Trophoblast cell (in vitro differentiated cells and primary cell): ENCODE data around the gene TEX44.

Source experiments
- DNase-seq, 2 donors: peaks; one replicate each; pipeline ENCODE4 v3.0.0-alpha.2; 2016
- H2AFZ ChIP-seq: 2 replicates; pipeline ENCODE4 v1.6.1; 2013; ENCODE audit warnings: low read length, moderate library complexity, mild to moderate bottlenecking; ENCODE audit not compliant: insufficient read depth, poor library complexity
- H2AK5ac ChIP-seq: 2 replicates; pipeline ENCODE4 v1.6.1; 2013; ENCODE audit warnings: mild to moderate bottlenecking, low read length
- H2BK120ac ChIP-seq: 2 replicates; pipeline ENCODE4 v1.6.1; 2013; ENCODE audit warnings: low read length, mild to moderate bottlenecking, moderate library complexity; ENCODE audit not compliant: insufficient read depth, poor library complexity
- H2BK12ac ChIP-seq: 2 replicates; pipeline ENCODE4 v1.6.1; 2013; ENCODE audit warnings: mild to moderate bottlenecking, low read length, moderate library complexity
- H2BK5ac ChIP-seq: 2 replicates; pipeline ENCODE4 v1.6.1; 2013; ENCODE audit warnings: low read length, low read depth, moderate library complexity, mild to moderate bottlenecking; ENCODE audit not compliant: poor library complexity
- H3K14ac ChIP-seq: 2 replicates; pipeline ENCODE4 v1.6.1; 2013; ENCODE audit warnings: mild to moderate bottlenecking, low read length
- H3K18ac ChIP-seq: 2 replicates; pipeline ENCODE4 v1.6.1; 2013; ENCODE audit warnings: mild to moderate bottlenecking, low read length
- H3K23ac ChIP-seq: 2 replicates; pipeline ENCODE4 v1.6.1; 2013; ENCODE audit warnings: low read length
- H3K27ac ChIP-seq: 2 replicates; pipeline ENCODE4 v1.5.1; 2013; ENCODE audit warnings: low read depth, mild to moderate bottlenecking, inconsistent platforms, low read length, moderate library complexity
- H3K27me3 ChIP-seq: 2 replicates; pipeline ENCODE4 v1.6.1; 2013; ENCODE audit warnings: inconsistent platforms, mild to moderate bottlenecking, low read length, moderate library complexity; ENCODE audit not compliant: insufficient read depth
- H3K36me3 ChIP-seq, 2 experiments: 1 replicate in 1 of 2; 2 replicates in 1 of 2; pipeline ENCODE4 v1.6.1; 2013; ENCODE audit warnings: low read length in 2 of 2, mild to moderate bottlenecking in 2 of 2, moderate library complexity in 1 of 2; ENCODE audit not compliant: insufficient read depth in 2 of 2, control insufficient read depth in 1 of 2
- H3K4ac ChIP-seq: 2 replicates; pipeline ENCODE4 v1.6.1; 2013; ENCODE audit warnings: low read depth, mild to moderate bottlenecking, low read length, moderate library complexity
- H3K4me1 ChIP-seq, 2 experiments: 1 replicate in 1 of 2; 2 replicates in 1 of 2; pipeline ENCODE4 v1.6.1; 2013; ENCODE audit warnings: low read length in 2 of 2, mild to moderate bottlenecking in 2 of 2, moderate library complexity in 1 of 2; ENCODE audit not compliant: insufficient read depth in 2 of 2, control insufficient read depth in 1 of 2
- H3K4me2 ChIP-seq: 2 replicates; pipeline ENCODE4 v1.6.1; 2013; ENCODE audit warnings: inconsistent platforms, mild to moderate bottlenecking, low read length, moderate library complexity
- H3K4me3 ChIP-seq: 2 replicates; pipeline ENCODE4 v1.5.1; 2013; ENCODE audit warnings: mild to moderate bottlenecking, low read depth, low read length, inconsistent platforms
- H3K79me1 ChIP-seq: one replicate; pipeline ENCODE4 v1.6.1; 2013; ENCODE audit warnings: low read length
- H3K79me2 ChIP-seq: 2 replicates; pipeline ENCODE4 v1.6.1; 2013; ENCODE audit warnings: low read length, mild to moderate bottlenecking; ENCODE audit not compliant: control insufficient read depth, insufficient read depth, poor library complexity
- H3K9ac ChIP-seq: 2 replicates; pipeline ENCODE4 v1.6.1; 2013; ENCODE audit warnings: mild to moderate bottlenecking, low read length
- H3K9me3 ChIP-seq: 2 replicates; pipeline ENCODE4 v1.6.1; 2013; ENCODE audit warnings: low read depth, mild to moderate bottlenecking, control low read depth, inconsistent platforms, low read length; ENCODE audit not compliant: insufficient read depth
- H4K12ac ChIP-seq: 2 replicates; pipeline ENCODE4 v1.6.1; 2013; ENCODE audit warnings: low read depth, mild to moderate bottlenecking, low read length, moderate library complexity
- H4K8ac ChIP-seq: 2 replicates; pipeline ENCODE4 v1.6.1; 2013; ENCODE audit warnings: low read depth, mild to moderate bottlenecking, low read length, moderate library complexity
- H4K91ac ChIP-seq: one replicate; pipeline ENCODE4 v1.6.1; 2013; ENCODE audit warnings: low read depth, mild to moderate bottlenecking, low read length, moderate library complexity
- WGBS: extraction: QIAGEN DNeasy Blood & Tissue Kit; methylation state at CpG from one replicate; pipeline ENCODE4 v1.1.7; 2013; ENCODE audit warnings: missing lambda C conversion rate; ENCODE audit not compliant: insufficient read length, insufficient coverage; ENCODE audit errors: extremely low coverage; 5-methylcytosine and 5-hydroxymethylcytosine counted together

Gene TEX44

DNA sequence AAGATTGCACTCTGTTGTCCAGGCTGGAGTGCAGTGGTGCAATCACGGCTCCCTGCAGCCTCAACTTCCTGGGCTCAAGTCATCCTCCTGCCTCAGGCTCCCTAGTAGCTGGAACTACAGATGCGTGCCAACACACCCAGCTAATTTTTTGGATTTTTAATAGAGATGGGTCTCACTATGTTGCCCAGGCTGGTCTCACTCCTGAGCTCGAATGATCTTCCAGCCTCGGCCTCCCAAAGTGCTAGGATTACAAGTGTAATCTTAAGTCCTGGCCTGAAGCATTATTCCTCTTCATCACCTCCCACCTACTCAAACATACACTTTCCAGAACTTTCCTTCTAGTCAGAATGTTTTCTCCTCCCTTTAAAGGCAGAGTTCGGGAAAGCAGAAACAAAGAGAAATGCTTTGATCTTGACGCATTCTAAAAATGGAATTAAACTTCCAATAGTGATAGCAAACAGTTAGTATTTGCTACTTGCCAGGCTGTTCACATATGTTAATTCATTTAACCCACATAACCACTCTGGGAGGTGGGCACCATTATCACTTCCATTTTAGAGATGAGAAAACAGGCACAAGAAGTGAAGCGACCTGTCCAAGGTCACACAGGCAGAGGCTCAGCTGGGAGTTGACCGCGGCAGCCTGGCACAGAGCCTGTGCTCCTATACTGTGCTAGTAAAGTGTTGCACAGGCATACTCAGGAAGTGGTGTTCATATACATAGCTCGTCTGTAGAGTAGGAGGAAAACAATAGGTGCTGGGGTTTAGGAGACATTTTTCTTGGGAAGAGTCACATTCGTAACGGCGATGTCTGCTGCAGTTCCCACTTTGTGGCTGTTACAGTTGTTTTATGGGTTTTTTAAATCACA lies 24.6 kb downstream of the TEX44 start:
- Histone ChIP-seq H3K4ac (no peak overlapping the region), H2BK5ac (no peak overlapping the region), H2AFZ (no peak overlapping the region), H3K27ac (peak overlapping the region; percentile 18), H2AK5ac (no peak overlapping the region), H3K79me1 (peaks cover 39% of the 10 kb centered on the region), H4K91ac (no peak overlapping the region), H3K4me2 (no peak overlapping the region), H3K14ac (no peak overlapping the region), H3K9ac (no peak overlapping the region), H3K4me1 (peaks cover 30 to 43% of the 10 kb centered on the region in 2 experiments), H3K9me3 (no peaks in the 10 kb centered on the region), H4K12ac (no peak overlapping the region), H3K36me3 (no peaks in the 10 kb centered on the region), H2BK12ac (peak overlapping the region; percentile 41), H3K23ac (no peak overlapping the region), H3K4me3 (no peak overlapping the region), H3K79me2 (peaks cover 11% of the 10 kb centered on the region), H3K18ac (no peak overlapping the region), H4K8ac (no peak overlapping the region), H2BK120ac (no peak overlapping the region), H3K27me3 (no peaks in the 10 kb centered on the region)
- no CpG with 5 or more reads among the region's 13 CpGs for WGBS
- DNase-seq: no peak

DNA sequence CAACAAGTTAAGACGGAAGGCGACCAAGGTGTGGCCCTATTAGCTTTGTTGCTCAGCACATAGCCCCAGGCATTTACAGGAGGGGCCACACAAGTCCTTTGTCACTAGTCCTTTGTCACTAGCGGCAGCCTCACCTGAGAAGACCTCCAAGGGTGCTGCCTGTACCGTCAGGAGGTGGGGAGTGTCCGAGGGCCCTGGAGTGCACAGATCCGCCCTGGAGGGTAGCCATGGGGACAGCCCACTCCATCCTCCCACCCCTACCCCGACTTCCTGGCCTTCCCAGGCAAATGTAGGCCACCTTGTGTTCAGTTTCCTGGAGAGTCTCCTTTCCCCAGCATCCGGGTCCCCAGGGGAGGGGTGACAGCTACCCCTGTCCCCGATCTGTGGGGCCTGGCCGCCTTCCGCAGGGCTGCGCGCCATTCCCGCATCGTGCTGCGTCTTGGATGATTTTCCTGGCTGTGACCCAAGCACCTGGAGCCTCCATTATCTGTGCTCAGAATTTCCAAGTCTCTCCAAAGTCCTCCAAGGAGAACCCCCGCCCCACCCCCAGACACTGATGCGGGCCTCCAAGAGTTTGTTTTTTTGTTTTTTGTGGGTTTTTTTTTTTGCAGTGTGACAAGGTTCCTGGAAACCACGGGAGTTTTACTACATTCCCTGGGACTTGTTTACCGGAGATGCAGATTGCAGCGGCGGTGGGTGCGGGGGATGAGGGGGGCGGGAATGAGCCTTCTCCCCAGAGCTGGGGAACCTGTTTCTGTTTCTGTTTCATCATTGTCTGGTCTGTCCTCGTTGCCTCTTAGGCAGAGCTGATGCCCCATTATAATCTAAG lies 28.6 kb downstream of the TEX44 start:
- Histone ChIP-seq H3K4ac (peak overlapping the region; percentile 20), H3K79me1 (peaks cover 11% of the 10 kb centered on the region), H3K27ac (peak overlapping the region; percentile 12), H4K8ac (peak overlapping the region; percentile 93), H3K36me3 (no peaks in the 10 kb centered on the region), H3K27me3 (no peaks in the 10 kb centered on the region), H3K14ac (peak overlapping the region; percentile 16), H3K4me1 (peaks cover 10 to 19% of the 10 kb centered on the region in 2 experiments), H2AK5ac (peak overlapping the region; percentile 12), H2BK5ac (peak overlapping the region; percentile 57), H3K79me2 (peaks cover 2% of the 10 kb centered on the region), H2AFZ (peak overlapping the region; percentile 89), H4K12ac (peak overlapping the region; percentile 40), H3K4me2 (peak overlapping the region; percentile 20), H3K18ac (peak overlapping the region; percentile 69), H3K9ac (no peak overlapping the region), H4K91ac (peak overlapping the region; percentile 94), H2BK120ac (peak overlapping the region; percentile 77), H3K4me3 (no peak overlapping the region), H3K9me3 (no peaks in the 10 kb centered on the region), H2BK12ac (peak overlapping the region; percentile 33), H3K23ac (no peak overlapping the region)
- no CpG with 5 or more reads among the region's 25 CpGs for WGBS
- DNase-seq: peak; percentile 86 to 90

DNA sequence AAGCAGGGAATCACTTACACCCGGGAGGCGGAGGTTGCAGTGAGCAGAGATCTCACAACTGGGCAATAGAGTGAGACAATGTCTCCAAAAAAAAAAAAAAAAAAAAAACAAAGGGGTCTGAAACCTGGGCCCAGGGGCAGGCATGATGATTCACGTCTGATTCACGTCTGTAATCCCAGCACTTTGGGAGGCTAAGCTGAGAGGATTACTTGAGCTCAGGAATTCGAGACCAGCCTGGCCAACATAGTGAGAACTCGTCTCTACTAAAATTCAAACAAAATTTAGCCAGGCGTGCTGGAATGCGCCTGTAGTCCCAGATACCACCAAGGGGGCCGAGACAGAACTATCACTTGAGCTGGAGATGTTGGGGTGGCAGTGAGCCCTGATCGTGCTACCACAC lies 30.3 kb downstream of the TEX44 start:
- H3K23ac ChIP-seq: no peak overlapping the region
- no peak overlapping the region for H4K91ac ChIP-seq
- H2BK120ac ChIP-seq: no peak overlapping the region
- H3K9me3 ChIP-seq: no peaks in the 10 kb centered on the region
- no peak overlapping the region for H3K4me3 ChIP-seq
- H3K4me1 ChIP-seq: peaks cover 12 to 15% of the 10 kb centered on the region in 2 experiments
- no peak overlapping the region for H2BK5ac ChIP-seq
- no peak overlapping the region for H3K4me2 ChIP-seq
- H3K14ac ChIP-seq: no peak overlapping the region
- H3K79me2 ChIP-seq: peaks cover 2% of the 10 kb centered on the region
- no peak overlapping the region for H2AK5ac ChIP-seq
- H3K79me1 ChIP-seq: peaks cover 12% of the 10 kb centered on the region
- no CpG with 5 or more reads among the region's 10 CpGs for WGBS
- H2BK12ac ChIP-seq: no peak overlapping the region
- peak; percentile 72 to 86 for DNase-seq
- H2AFZ ChIP-seq: no peak overlapping the region
- no peak overlapping the region for H4K8ac ChIP-seq
- no peak overlapping the region for H3K27ac ChIP-seq
- H3K27me3 ChIP-seq: no peaks in the 10 kb centered on the region
- no peak overlapping the region for H3K4ac ChIP-seq
- H3K36me3 ChIP-seq: no peaks in the 10 kb centered on the region
- H3K9ac ChIP-seq: no peak overlapping the region
- H3K18ac ChIP-seq: no peak overlapping the region
- no peak overlapping the region for H4K12ac ChIP-seq

DNA sequence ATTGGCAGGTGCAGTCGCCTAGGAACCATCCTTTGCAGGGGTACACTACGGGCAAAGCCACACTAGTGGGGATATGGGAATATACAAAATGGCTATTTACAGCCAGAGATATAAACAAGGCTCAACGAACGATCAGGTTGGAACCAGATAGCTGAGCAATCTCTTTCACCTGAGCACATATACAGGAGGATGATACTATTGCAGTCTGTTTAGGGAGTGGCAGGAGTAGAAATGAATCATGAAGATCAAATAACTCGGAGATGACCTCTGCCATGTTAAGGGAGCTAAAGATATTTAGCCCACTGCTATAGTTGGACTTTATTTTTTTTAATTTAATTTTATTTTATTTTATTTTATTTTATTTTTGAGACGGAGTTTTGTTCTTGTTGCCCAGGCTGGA lies 33.8 kb downstream of the TEX44 start:
- no peak overlapping the region for H2BK5ac ChIP-seq
- H2AFZ ChIP-seq: no peak overlapping the region
- H3K14ac ChIP-seq: no peak overlapping the region
- H4K91ac ChIP-seq: no peak overlapping the region
- H3K36me3 ChIP-seq: no peaks in the 10 kb centered on the region
- WGBS: no CpG with 5 or more reads among the region's 6 CpGs
- H3K9ac ChIP-seq: no peak overlapping the region
- H2BK12ac ChIP-seq: no peak overlapping the region
- no peak overlapping the region for H3K4me2 ChIP-seq
- no peak overlapping the region for H3K18ac ChIP-seq
- H3K23ac ChIP-seq: no peak overlapping the region
- no peak for DNase-seq
- no peak overlapping the region for H2AK5ac ChIP-seq
- no peaks in the 10 kb centered on the region for H3K79me2 ChIP-seq
- H3K4me1 ChIP-seq: peaks cover 5 to 6% of the 10 kb centered on the region in 2 experiments
- H3K4me3 ChIP-seq: no peak overlapping the region
- H4K12ac ChIP-seq: no peak overlapping the region
- H3K9me3 ChIP-seq: no peaks in the 10 kb centered on the region
- H2BK120ac ChIP-seq: no peak overlapping the region
- H3K4ac ChIP-seq: no peak overlapping the region
- H3K27me3 ChIP-seq: no peaks in the 10 kb centered on the region
- peaks cover 6% of the 10 kb centered on the region for H3K79me1 ChIP-seq
- no peak overlapping the region for H4K8ac ChIP-seq
- H3K27ac ChIP-seq: no peak overlapping the region
